GM13977 (cell line): ENCODE data around the gene LYPD3.

Experiments used
- DNase-seq: peaks from one replicate; pipeline ENCODE4 v3.0.0; 2012; ENCODE audit warnings: low spot score
- CTCF ChIP-seq: IDR thresholded peaks from 2 replicates; pipeline ENCODE4 v1.5.1; 2012; ENCODE audit warnings: mild to moderate bottlenecking, control low read depth; ENCODE audit not compliant: insufficient read depth; ENCODE audit errors: extremely low read depth, missing control alignments
- in situ Hi-C: fragments of 300-500 bp; cut with MboI; formaldehyde crosslinking; loops from one replicate; pipeline ENCODE4 v1.12.0; 2022; ENCODE audit warnings: low sequenced_read_pairs, low pct_unique_long_range_greater_than_20kb, mixed read lengths, inconsistent platforms; ENCODE audit not compliant: unreplicated experiment

LYPD3 gene

GRCh38 chr19:43498233-43498842, 32.9 kb upstream of the LYPD3 start:
- no peak for DNase-seq
- in situ Hi-C loops = no loop called here
- no peak for TF ChIP-seq CTCF

- DNase-seq = no peak
- no peak for TF ChIP-seq CTCF
- in situ Hi-C loops = no loop called here
These were observed 31.6 kb upstream of the LYPD3 start for GRCh38 chr19:43496960-43497359.

GRCh38 chr19:43495082-43495481, 29.7 kb upstream of the LYPD3 start:
- TF ChIP-seq CTCF = no peak
- DNase-seq = no peak
- in situ Hi-C loops = no loop called here

GRCh38 chr19:43490759-43491158, 25.4 kb upstream of the LYPD3 start:
- no peak for DNase-seq
- no peak for TF ChIP-seq CTCF
- in situ Hi-C loops = no loop called here

GRCh38 chr19:43489979-43490599, 24.7 kb upstream of the LYPD3 start:
- no peak for DNase-seq
- in situ Hi-C loops = no loop called here
- no peak for TF ChIP-seq CTCF

- peak; percentile 71 for DNase-seq
- TF ChIP-seq CTCF = no peak
- in situ Hi-C loops = no loop called here
These were observed 23.9 kb upstream of the LYPD3 start for GRCh38 chr19:43489310-43489709.

GRCh38 chr19:43488179-43488578, 22.8 kb upstream of the LYPD3 start:
- no peak for DNase-seq
- TF ChIP-seq CTCF = no peak
- in situ Hi-C loops = no loop called here
